Mesenchymal stem cell (in vitro differentiated cells and primary cell): ENCODE data around the gene JMJD7.

Source experiments
- DNase-seq: peaks from one replicate; pipeline ENCODE4 v3.0.0-alpha.2; 2013
- H2AFZ ChIP-seq: one replicate; pipeline ENCODE4 v1.6.1; 2013; ENCODE audit warnings: low read depth, mild to moderate bottlenecking, control low read depth, inconsistent platforms, low read length, moderate library complexity
- H2AK5ac ChIP-seq: 2 replicates; pipeline ENCODE4 v1.6.1; 2013; ENCODE audit warnings: low read length, moderate library complexity, mild to moderate bottlenecking, inconsistent platforms; ENCODE audit not compliant: severe bottlenecking
- H2BK120ac ChIP-seq: one replicate; pipeline ENCODE4 v1.6.1; 2013; ENCODE audit warnings: low read depth, mild to moderate bottlenecking, inconsistent platforms, low read length, moderate library complexity
- H2BK12ac ChIP-seq, 2 experiments: one replicate each; pipeline ENCODE4 v1.6.1; 2013; ENCODE audit warnings: inconsistent platforms in 2 of 2, low read length in 2 of 2, mild to moderate bottlenecking in 2 of 2, moderate library complexity in 2 of 2, control low read depth in 1 of 2
- H2BK15ac ChIP-seq: one replicate; pipeline ENCODE4 v1.6.1; 2013; ENCODE audit warnings: mild to moderate bottlenecking, low read depth, inconsistent platforms; ENCODE audit not compliant: poor library complexity, severe bottlenecking
- H2BK5ac ChIP-seq: 2 replicates; pipeline ENCODE4 v1.6.1; 2013; ENCODE audit warnings: low read depth, mild to moderate bottlenecking, low read length, control low read depth, inconsistent platforms; ENCODE audit not compliant: poor library complexity, severe bottlenecking
- H3K14ac ChIP-seq, 2 experiments: one replicate each; pipeline ENCODE4 v1.6.1; 2013; ENCODE audit warnings: inconsistent platforms in 2 of 2, low read length in 2 of 2, control low read depth in 1 of 2, mild to moderate bottlenecking in 1 of 2, moderate library complexity in 1 of 2
- H3K18ac ChIP-seq, 2 experiments: one replicate each; pipeline ENCODE4 v1.6.1; 2013; ENCODE audit warnings: inconsistent platforms in 2 of 2, low read length in 2 of 2, control low read depth in 1 of 2, low read depth in 1 of 2, mild to moderate bottlenecking in 1 of 2
- H3K23ac ChIP-seq, 2 experiments: one replicate each; pipeline ENCODE4 v1.6.1; 2013; ENCODE audit warnings: inconsistent platforms in 2 of 2, low read length in 2 of 2, mild to moderate bottlenecking in 2 of 2, moderate library complexity in 2 of 2, control low read depth in 1 of 2
- H3K27ac ChIP-seq: 2 replicates; pipeline ENCODE4 v1.5.1; 2013; ENCODE audit warnings: mild to moderate bottlenecking, moderate library complexity, low read length, control low read depth, inconsistent platforms; ENCODE audit not compliant: poor library complexity, severe bottlenecking
- H3K27me3 ChIP-seq, 2 experiments: 2 replicates each; pipeline versions ENCODE4 v1.6.1 to v1.7.0; 2013; ENCODE audit warnings: low read length in 2 of 2, mild to moderate bottlenecking in 2 of 2, moderate library complexity in 2 of 2, control low read depth in 1 of 2, inconsistent platforms in 1 of 2; ENCODE audit not compliant: control insufficient read depth in 1 of 2, insufficient read depth in 1 of 2
- H3K36me3 ChIP-seq, 2 experiments: 2 replicates each; pipeline versions ENCODE4 v1.6.1 to v1.7.0; 2013; ENCODE audit warnings: low read length in 2 of 2, control low read depth in 1 of 2, inconsistent platforms in 1 of 2, low read depth in 1 of 2, mild to moderate bottlenecking in 1 of 2; ENCODE audit not compliant: insufficient read depth in 2 of 2, control insufficient read depth in 1 of 2
- H3K4ac ChIP-seq, 2 experiments: one replicate each; pipeline ENCODE4 v1.6.1; 2013; ENCODE audit warnings: inconsistent platforms in 2 of 2, low read length in 2 of 2, mild to moderate bottlenecking in 2 of 2, moderate library complexity in 2 of 2, control low read depth in 1 of 2, low read depth in 1 of 2
- H3K4me1 ChIP-seq: 2 replicates; pipeline ENCODE4 v1.6.1; 2013; ENCODE audit warnings: low read depth, low read length, control low read depth; ENCODE audit not compliant: control insufficient read depth, insufficient read depth
- H3K4me2 ChIP-seq: 2 replicates; pipeline ENCODE4 v1.6.1; 2013; ENCODE audit warnings: low read length, mild to moderate bottlenecking, inconsistent platforms; ENCODE audit not compliant: poor library complexity, severe bottlenecking
- H3K4me3 ChIP-seq, 2 experiments: 2 replicates each; pipeline versions ENCODE4 v1.5.1 to v1.7.0; 2013; ENCODE audit warnings: low read length in 2 of 2, mild to moderate bottlenecking in 2 of 2, control low read depth in 1 of 2, low read depth in 1 of 2; ENCODE audit not compliant: insufficient read depth in 1 of 2
- H3K79me1 ChIP-seq: replicated peaks from 2 replicates; pipeline ENCODE4 v1.6.1; 2013; ENCODE audit warnings: mild to moderate bottlenecking, control low read depth, low read length, inconsistent platforms; ENCODE audit not compliant: poor library complexity, severe bottlenecking
- H3K9ac ChIP-seq: 2 replicates; pipeline ENCODE4 v1.7.0; 2013; ENCODE audit warnings: mild to moderate bottlenecking, low read length, moderate library complexity
- H3K9me3 ChIP-seq: 2 replicates; pipeline ENCODE4 v1.7.0; 2013; ENCODE audit warnings: mild to moderate bottlenecking, low read length; ENCODE audit not compliant: control insufficient read depth
- H4K8ac ChIP-seq: one replicate; pipeline ENCODE4 v1.6.1; 2013; ENCODE audit warnings: inconsistent platforms, mild to moderate bottlenecking, low read length, moderate library complexity
- H4K91ac ChIP-seq: one replicate; pipeline ENCODE4 v1.6.1; 2013; ENCODE audit warnings: mild to moderate bottlenecking, low read length, inconsistent platforms
- WGBS: methylation state at CpG from one replicate; pipeline ENCODE4 v1.1.7; 2013; ENCODE audit warnings: mixed read lengths; 5-methylcytosine and 5-hydroxymethylcytosine counted together

The JMJD7 gene

GRCh38 chr15:41806291-41807181 is 21.4 kb upstream of the JMJD7 start:
- Histone ChIP-seq H3K4ac (no peak overlapping the region), H3K36me3 (peaks cover 15% of the 10 kb centered on the region in 2 experiments), H4K91ac (no peak overlapping the region), H4K8ac (no peak overlapping the region), H2BK5ac (no peak overlapping the region), H2BK120ac (no peak overlapping the region), H2BK12ac (no peak overlapping the region), H3K4me3 (no peak overlapping the region), H2AK5ac (no peak overlapping the region), H3K27me3 (no peaks in the 10 kb centered on the region), H3K18ac (no peak overlapping the region), H3K79me1 (peaks cover 38% of the 10 kb centered on the region), H3K4me2 (no peak overlapping the region), H2BK15ac (no peak overlapping the region), H3K27ac (no peak overlapping the region), H3K4me1 (peaks cover 16% of the 10 kb centered on the region), H3K9ac (no peak overlapping the region), H3K9me3 (no peaks in the 10 kb centered on the region), H3K14ac (peak overlapping the region in 1 of 2 experiments; percentile 31), H2AFZ (no peak overlapping the region), H3K23ac (no peak overlapping the region)
- DNase-seq, result no peak
- whole genome bisulfite sequencing, result 93% methylated on average over 10 of the region's 10 CpGs

DNA sequence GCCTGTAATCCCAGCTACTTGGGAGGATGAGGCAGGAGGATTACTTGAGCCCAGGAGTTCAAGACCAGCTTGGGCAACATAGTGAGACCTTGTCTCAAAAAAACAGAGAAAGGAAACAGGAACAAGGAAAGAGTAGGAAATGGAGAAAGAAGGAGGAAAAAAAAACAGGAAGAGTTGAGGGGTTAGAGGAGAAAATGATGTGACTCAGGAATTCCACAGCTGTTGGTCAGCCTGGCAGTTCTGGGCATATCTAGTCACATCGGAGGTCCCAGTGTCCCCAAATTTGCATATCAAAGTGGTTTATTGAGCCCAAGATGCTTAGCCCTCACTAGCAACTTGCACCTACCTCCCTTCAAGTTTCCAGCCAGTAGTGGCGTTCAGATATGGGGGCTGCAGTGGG is 18.8 kb upstream of the JMJD7 start:
- Histone ChIP-seq H3K4me3 (no peak overlapping the region), H3K18ac (no peak overlapping the region), H2BK15ac (no peak overlapping the region), H3K23ac (no peak overlapping the region), H3K79me1 (peaks cover 42% of the 10 kb centered on the region), H3K9me3 (no peaks in the 10 kb centered on the region), H4K8ac (no peak overlapping the region), H3K4ac (no peak overlapping the region), H3K27ac (no peak overlapping the region), H3K36me3 (peaks cover 34 to 38% of the 10 kb centered on the region in 2 experiments), H3K4me1 (peaks cover 15% of the 10 kb centered on the region), H2AK5ac (no peak overlapping the region), H3K4me2 (no peak overlapping the region), H4K91ac (no peak overlapping the region), H3K14ac (no peak overlapping the region), H2BK120ac (no peak overlapping the region), H3K27me3 (no peaks in the 10 kb centered on the region), H2BK5ac (no peak overlapping the region), H2AFZ (no peak overlapping the region), H3K9ac (peak overlapping the region; percentile 33), H2BK12ac (no peak overlapping the region)
- WGBS, result 0% methylated on average over 1 of the region's 2 CpGs
- no peak for DNase-seq

DNA sequence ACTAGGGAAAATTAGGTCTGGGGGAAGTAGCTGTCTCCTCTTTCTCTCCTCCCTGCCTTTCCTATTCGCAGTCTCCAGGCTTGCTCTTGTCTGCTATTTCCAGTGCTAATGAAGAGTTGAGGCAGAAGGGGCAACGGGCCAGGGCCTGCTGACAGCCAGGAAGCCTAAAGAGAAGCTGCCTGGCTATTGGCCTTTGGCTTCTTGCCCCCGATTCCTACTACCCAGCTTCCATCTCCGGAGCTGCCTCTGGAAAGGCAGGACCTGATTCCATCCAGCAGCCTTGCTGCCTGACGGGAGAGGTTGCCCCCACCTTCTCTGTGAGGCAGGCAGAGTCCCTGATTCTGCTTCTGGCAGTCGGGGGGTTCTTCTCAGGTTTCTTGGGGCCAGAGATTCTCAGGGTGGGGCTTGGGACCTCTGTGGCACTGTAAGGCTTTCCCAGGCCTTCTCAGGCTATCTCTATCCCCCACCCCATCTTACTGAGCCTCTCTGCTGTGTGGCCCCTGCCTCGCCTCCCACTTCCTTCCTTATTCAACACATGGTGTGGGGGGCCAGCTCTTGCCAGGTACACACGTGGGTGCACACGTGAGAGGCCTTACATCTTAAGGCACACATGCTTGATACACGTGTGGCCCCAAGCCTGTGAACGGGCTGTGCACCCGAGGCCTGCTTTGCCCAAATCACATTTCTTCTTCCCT is 18.2 kb upstream of the JMJD7 start:
- Histone ChIP-seq H2BK5ac (no peak overlapping the region), H4K91ac (no peak overlapping the region), H2BK15ac (no peak overlapping the region), H4K8ac (no peak overlapping the region), H3K4me2 (no peak overlapping the region), H3K9me3 (no peaks in the 10 kb centered on the region), H2AK5ac (no peak overlapping the region), H3K23ac (no peak overlapping the region), H2BK12ac (no peak overlapping the region), H3K27me3 (no peaks in the 10 kb centered on the region), H3K4me1 (peaks cover 11% of the 10 kb centered on the region), H3K79me1 (peaks cover 38% of the 10 kb centered on the region), H3K36me3 (peaks cover 40 to 41% of the 10 kb centered on the region in 2 experiments), H3K18ac (no peak overlapping the region), H3K27ac (no peak overlapping the region), H2AFZ (no peak overlapping the region), H2BK120ac (no peak overlapping the region), H3K4ac (no peak overlapping the region), H3K14ac (peak overlapping the region in 1 of 2 experiments; percentile 41), H3K4me3 (no peak overlapping the region), H3K9ac (peak overlapping the region; percentile 33)
- 91% methylated on average over 12 of the region's 12 CpGs for WGBS
- no peak for DNase-seq
